DMS114 treated with DMSO at 0.1 percent for 48 hours (cell line): Measurements from ENCODE around the gene ARAF.
"Not testable (repeated sequence)": the region's sequence is repeated elsewhere in the genome, so short reads cannot be mapped to it uniquely, and the experiment has no call there.

Source experiments
- DNase-seq: peaks from one replicate; lab custom pipeline; 2025; ENCODE audit not compliant: unreplicated experiment; lab: John Stamatoyannopoulos, UW

Gene ARAF

DNA sequence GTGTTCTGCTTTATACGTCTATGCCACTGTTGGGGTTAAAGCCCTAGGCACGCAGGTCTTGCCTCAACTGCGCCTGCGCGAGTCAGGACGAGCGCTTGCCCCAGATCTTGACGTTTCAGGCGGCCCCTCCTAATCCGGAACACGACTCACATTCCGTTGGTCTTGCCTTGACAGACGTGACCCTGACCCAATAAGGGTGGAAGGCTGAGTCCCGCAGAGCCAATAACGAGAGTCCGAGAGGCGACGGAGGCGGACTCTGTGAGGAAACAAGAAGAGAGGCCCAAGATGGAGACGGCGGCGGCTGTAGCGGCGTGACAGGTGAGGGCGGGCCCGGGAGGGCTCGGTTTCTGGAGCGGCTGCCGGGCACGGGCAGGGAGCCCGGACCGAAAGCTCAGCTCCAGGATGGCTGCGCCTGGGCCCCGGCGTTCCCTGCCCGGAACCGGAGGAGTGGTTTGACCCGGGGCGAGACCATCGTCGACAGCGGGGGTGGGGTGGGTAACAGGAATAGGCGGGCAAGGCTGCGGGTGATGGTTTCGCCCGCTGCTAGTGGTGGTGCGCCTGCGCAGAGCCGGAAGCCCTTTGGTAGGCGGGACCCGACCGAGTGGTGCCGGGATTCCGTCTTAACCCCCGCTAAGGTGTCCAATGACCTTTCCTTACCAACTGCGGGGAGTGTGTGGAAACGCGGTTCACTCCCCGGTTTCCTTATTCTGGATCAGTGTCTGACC, at the start of gene ARAF:
TSS of gene ARAF (plus strand) at position 272 of the 725 bp plus-strand sequence. CDS start 1,763 bp downstream, outside the sequence.
- DNase-seq, result peak; percentile 92

DNA sequence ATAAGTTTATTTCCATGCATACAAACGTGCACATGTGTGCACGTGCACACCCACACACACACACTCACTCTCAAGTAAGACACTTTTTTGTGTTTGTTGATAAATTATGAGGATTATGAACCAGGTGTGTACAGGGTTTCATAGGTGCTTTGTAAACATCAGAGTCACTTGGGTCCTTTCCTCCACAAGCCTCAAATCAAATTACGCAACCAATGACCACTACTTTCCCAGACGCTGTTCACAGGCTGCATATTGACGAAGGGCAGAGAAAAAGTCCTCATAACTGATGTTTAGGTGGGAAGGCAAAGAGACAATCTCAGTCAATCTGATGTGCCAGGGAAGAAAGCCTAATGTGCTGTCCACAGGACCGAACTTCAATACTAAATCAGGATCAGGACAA, 48.6 kb upstream of the ARAF start:
- not testable (repeated sequence) for DNase-seq

DNA sequence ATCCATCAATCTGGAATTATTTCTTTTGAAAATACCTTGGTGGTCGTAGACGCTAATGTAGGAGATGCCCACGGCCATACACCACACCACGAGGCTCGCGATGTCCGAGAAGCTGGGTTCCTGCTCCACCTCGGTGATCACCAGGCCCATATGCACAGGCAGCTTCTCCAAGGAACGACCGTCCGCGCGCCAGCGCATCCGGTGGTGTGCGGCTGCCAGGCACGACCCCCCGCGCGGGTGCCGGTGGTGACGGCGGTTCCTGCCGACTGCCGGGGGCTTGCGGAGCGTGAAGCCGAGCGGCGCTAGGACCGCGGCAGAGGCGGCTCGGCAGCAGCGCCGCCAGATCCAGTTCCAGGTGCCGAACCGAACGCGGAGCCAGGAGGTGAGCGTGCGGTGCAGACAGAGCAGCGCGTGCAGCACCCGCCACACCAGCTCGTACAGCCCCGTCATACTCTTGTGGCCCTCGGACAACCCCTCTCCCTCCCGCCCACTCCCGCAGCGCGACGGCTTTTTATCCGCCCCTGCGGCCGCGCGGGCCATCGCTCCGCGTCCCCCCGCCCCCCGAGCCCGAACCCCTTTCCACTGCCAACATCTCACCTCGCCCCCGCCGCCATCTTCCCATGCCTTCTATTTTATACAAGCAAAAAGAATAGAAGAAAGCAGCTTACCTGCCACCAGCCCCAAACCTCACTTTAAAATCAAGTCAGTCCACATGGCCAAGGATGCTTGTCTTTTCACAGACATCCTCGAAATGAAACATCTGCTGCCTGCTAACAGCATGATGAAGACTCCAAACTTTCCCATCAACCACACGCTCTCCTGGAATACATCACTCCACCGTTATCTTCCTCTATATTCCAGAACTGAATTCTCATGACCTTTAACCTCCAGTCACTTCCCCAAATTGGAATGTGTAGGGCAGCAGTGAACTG, 47.7 kb upstream of the ARAF start:
- DNase-seq, result not testable (repeated sequence)

DNA sequence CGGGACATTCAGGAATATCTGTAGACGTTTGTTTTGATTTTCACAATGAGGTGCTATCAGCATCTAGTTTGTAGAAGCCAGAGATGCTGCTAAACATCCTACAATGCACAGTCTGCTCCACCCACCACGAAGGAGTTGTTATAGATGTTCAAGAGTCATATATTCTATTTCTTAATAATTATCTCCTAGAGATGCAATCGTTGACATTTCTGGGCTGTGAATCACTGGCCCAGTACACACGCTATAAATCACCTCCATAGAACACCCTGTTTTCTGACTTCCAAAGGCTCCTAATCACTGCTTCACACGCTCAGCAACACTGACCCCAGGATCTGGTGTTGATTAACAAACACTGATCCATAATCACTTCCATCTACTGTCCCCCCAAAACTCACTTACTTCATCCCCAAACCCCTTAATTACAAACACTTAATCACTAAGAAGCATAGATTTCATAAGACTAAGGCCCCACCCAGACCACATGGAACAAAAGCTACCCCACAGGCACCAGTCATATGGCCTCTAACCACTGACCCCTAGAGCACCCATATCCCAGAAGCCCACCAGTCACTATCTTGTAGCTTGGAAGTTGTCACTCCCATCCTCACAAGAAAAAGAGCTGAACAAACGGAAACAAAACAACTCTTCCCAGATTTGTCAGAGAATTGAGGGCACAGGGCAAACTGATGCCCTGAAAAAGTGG, 46.3 kb upstream of the ARAF start:
- DNase-seq, result no peak

DNA sequence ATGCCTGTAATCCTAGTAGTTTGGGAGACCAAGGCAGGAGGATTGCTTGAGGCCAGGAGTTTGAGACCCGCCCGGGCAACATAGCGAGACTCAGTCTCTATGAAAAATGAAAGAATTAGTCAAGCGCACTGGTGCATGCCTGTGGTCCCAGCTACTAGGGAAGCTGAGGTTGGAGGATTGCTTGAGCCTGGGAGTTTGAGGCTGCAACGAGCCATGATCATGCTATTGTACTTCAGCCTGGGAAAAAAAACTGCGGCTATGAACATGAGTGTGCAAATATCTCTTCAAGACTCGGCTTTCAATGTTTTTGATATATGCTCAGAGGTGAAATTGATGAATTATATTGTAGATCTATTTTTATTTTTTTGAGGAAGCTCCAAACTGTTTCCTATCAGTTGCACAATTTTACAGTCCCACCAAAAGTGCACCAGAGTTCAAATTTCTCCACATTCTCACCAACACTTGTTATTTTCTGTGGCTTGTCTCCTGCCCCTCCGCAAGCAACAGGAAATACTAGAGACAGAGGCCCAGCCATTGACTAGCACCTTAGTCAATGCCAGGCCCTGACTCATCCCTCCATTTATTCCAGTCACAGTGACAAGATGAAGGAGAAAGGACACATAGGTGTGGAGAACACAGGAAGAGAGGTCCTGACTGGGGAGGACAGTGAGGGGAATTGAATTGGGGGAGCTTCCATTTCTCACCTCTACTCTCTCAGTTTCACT, 44.9 kb upstream of the ARAF start:
- DNase-seq, result no peak

DNA sequence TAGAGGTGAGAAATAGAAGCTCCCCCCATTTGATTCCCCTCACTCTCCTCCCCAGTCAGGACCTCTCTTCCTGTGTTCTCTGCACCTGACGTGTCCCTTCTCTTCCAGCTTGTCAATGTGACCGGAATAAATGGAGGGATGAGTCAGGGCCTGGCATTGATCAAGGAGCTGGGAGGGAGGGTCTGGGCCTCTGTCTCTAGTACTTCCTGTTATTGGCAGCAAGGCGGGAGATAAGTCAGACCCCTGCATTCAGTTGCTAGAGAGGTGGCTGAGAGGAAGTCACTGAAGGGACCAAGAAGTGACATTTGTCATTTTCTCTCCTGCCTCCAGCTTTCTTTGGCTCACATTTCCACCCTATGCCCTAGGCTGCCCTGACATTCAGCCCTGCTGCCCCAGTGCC, 42.9 kb upstream of the ARAF start:
- no peak for DNase-seq

DNA sequence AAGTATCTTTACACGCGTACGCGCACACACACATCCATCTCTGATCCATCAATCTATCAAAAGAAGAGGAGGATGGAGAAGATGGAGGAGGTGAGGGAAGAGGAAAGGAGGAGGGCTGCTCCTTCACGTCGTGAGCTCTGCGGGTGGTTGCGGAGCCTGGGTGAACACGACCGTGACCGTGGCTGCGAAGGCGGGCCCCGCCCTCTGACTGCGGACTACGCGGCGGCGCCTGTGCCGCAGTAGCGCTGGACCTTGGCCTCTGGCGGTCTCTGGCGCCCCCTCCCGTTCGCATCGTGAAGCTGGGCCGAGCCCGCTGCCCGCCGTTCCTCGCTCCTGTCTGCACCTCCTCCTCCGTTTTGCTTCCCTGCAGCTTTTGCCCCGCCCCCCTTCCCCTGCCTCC, 37.7 kb upstream of the ARAF start:
- DNase-seq, result peak; percentile 80

DNA sequence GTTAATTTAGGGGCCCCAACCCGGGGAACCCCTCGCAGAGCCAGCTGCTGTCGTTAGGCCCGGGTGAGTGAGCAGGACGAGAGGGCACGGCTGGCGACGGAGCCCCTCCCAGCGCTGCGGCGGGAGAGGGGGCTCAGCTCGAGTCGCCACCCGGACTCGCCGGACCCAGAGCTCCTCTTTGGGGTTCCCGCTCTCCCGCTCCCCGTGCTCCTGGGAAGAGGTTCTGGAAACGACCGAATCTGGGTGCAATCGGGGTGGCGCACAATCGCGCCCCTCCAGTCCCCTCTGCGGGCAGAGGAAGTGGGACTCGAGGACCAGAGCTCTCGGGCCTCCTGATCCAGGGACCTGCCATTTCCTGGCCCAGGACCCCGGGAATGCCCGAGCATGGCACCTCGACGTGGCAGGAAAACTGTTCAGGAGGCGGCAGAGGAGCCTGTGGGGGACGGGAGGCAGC, 37.3 kb upstream of the ARAF start:
- DNase-seq, result no peak

DNA sequence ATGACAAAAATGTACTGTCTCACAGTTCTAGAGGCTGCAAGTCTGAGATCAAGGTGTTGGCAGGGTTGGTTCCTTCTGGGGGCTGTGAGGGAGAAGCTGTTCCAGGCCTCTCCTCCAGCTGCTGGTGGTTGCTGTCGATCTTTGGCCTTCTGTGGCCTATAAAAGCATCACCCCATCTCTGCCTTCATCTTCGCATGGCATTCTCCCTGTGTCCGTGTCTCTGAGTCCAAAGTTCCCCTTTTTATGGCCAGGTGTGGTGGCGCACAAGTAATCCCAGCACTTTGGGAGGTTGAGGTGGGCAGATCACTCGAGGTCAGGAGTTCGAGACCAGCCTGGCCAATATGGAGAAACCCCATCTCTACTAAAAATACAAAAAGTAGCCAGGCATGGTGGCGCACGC, 31.5 kb upstream of the ARAF start:
- DNase-seq, result no peak

DNA sequence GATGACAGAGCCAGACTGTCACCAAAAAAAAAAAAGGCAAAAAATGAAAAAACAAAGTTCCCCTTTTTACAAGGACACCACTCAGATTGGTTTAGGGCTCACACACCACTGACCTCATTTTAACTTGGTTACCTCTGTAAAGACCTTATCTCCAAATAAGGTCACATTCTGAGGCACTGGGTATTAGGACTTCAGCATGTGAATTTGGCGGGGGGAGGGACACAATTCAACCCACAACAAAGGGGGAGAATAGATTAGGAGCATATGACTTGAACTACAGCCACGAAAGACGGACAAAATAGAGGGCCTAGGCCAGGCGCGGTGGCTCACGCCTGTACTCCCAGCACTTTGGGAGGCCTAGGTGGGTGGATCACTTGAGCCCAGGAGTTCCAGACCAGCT, 31.0 kb upstream of the ARAF start:
- no peak for DNase-seq

DNA sequence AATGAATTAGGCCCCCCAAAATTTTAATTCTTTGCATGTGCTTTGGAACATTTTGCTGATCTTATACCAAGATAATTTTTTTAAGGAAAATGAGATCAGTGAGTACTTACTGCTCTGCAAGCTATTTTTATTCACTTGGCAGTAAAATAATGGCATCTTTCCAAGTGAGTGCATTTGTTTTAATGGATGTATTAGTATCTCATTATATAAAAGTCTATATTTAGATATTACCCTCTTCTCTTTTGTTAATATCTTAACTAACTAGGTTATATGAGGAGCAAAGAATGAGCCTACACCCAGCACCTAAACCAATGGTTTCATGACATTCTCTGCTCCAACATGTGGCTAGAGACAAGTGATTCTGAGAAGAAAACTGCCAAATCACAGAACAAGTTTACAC, 21.1 kb upstream of the ARAF start:
- DNase-seq, result no peak

DNA sequence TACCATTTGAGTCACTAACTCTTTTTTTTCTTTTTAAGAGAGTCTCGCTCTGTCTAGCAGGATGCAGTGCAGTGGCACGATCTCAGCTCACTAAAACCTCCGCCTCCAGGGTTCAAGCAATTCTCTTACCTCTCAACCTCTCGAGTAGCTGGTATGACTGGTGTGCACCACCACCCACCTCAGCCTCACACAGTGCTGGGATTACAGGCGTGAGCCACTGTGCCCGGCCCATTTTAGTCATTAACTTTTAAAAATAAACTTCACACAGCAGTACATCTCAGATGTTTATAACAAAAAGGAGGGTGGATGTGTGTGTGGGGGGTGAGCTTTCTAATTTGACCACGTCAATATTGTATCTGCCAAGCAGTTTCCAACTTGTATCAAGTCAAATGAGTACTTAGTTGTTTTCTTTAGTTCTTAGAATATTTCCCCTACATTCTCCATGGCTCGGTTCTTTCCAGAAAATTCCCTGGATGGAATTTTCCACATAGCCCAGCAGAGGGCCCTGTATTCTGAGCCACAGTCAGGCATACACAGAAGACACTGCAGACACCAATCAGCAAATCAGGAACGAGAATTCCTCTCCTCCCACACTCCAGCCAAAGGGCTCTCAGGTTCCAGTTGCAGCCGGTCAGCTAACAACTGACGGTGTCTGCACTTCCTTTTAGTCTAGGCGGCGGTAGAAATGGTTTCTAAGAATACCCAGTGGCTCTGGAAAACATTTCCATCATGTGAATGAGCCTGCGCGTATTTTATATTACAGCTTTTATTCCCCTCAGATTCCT, 20.1 kb upstream of the ARAF start:
- no peak for DNase-seq

DNA sequence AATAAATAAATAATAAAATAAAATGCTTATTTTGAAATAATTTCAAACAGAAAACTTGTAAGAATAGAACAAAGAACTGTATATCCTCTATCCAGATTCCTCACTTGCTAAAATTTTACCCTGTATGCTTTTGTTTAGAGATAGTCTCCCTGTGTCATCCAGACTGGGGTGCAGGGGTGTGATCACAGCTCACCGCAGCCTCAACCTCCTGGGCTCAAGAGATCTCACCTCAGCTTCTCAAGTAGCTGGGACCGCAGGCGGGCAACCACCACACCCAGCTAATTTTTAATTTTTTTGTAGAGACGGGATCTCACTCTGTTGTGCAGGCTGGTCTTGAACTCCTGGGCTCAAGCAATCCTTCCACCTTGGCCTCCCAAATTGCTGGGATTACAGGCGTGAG, 17.5 kb upstream of the ARAF start:
- no peak for DNase-seq

DNA sequence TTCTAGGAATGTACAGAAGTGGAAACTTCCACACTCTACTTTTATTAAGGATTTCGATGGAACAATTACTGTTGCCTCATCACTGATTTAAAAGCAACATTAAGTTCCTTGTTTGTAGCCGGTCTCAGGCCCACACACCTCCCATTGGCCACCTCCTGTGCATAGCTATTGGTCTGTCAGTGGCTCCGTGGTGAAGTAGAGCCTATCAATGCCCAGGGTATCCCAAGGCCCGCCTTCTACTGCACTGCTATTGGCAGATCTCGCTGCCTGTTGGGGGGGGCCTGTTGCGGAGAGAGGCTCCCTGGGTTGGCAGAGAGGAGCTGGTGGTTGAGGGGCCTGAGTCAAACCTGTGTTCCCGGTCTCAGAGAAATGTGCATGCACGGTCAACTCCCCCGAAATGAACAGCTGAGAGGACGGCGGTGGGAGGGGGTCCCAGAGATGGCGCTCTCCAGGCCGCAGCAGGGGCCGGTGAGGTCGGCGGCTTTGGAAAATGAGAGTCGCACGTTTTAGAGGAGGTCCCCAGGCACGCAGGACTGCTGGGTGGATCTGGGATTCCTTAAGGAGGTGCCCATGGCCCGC, 4.9 kb upstream of the ARAF start:
- DNase-seq, result peak; percentile 82

DNA sequence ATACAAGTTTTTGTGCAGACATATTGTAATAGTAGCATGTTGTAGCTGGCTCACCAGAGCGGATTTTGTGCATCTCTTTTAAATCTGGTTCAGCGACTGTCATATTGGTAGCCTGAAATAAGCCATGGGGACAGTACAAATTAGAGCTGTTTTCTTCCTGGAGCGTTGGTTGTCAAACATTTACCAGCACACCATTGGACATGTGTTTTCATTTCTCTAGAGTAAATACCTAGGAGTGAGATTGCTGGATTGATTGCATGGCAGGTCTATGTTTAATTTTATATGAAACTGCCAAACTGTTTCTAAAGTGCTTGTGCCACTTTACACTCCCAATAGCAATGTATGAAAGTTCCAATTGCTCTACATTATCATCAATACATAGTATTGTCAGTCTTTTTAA, 2.6 kb upstream of the ARAF start:
- no peak for DNase-seq

DNA sequence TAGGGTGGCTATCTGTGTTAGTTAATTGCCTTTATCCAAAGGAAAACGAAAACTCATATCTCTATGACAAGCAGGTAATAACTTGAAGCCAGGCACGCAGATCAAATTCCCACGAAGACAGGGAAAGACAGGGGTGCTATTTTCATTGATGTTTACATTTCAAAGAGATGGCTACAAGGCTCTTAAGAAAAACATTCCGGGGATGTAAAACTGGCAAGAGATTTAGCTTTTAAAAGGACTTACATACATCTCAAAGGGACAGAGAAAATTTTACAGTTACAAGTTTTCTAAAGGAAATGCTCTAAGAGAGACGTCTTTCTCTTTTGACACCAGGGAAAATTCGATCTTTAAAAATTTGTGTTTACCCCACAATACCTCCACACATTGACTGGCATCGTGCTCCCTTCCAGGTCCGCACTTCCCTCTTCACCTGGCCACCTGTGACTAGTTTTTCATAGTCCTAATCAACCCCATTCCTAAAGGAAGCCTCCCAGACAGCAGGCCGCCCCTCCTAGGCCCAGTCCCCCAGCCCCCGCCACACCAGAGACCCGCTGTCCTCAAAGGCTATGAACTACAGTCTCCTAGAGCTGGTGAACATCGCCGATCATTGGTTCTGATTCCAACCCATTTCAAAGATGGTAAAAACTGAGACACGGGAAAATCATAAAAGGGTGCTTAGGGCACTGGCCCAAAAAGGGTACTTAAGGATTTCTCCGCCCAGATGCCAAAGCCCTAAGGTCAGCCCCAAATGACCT, 649 bp upstream of the ARAF start:
- DNase-seq, result no peak

DNA sequence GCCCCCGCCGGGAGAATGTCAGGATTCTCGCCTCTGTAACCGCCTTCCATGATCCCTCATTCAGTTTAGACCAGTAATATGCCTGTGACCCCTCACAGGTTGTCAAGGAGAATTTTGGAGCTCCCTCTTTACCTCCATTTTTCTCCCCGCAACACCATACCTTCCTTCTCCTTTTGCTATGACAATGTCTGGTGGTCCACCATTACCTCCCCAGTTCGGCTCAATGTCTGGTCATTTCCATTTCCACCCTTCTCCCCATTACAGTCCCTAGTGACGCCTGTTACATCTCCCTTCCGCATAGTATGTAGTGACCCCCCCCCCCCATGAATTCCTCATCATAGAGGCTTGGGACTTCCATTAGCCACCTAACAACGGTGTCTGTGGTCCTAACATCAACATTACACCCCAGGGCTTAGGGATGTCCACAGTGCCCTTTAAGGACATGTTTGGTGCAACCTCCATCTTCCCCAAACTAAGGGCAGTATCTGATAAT, 700 bp downstream of the ARAF start:
- no peak for DNase-seq

DNA sequence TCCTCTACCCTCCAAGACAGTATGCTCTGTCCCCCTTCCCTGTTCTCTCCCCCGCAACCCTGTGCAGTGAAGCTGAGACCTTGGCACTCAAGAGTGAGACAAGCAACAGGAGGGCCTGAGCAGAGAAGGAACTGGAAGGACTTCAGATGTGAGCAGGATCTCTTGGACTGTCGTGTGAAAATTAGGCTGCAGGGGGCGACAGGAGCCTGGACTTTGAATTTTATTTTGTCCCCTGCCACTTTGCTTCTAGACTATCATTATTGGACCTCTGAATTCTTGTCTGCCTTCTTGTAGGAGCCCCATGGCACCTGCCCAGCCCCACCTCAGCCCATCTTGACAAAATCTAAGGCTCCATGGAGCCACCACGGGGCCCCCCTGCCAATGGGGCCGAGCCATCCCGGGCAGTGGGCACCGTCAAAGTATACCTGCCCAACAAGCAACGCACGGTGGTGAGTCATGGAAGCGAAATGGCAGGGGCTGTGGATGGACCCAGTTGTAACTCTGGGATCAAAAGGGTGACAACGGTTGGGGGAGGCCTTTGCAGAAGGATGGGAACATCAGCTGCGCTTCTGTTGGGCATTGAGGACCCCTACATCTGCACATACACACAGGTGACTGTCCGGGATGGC, 1.7 kb downstream of the ARAF start:
- no peak for DNase-seq
